Measurements from ENCODE around the gene GPC5.

DNA sequence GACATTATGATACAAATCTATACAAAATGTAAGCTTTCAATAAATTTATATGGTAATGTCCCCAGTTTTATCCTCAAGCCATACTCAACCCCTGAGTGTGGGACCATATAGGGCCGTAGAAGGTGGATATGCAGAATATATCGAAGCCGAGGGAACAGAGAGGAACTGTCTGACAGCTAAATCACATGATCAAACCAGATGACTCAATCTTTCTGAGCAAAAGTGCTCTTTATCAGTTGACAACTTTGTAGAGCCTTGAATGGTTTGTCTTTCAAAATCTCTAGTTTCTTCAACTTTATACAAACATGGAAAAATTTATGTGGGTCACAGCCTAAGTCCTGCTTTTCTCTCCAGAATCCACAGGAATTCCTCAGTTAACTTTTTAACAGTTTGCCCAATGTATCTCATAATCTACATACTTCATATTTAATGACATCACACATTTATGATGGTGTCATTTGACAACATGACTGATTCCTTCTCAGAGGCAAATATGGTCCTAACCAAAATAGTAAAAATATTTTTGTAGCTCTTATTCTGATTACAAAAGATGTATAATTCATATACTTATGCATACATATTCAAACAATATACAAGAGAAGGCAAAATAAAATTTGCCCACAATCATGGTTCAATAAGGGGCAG is 1155.2 kb downstream of the GPC5 start:
- TF ChIP-seq, protein P1, sequence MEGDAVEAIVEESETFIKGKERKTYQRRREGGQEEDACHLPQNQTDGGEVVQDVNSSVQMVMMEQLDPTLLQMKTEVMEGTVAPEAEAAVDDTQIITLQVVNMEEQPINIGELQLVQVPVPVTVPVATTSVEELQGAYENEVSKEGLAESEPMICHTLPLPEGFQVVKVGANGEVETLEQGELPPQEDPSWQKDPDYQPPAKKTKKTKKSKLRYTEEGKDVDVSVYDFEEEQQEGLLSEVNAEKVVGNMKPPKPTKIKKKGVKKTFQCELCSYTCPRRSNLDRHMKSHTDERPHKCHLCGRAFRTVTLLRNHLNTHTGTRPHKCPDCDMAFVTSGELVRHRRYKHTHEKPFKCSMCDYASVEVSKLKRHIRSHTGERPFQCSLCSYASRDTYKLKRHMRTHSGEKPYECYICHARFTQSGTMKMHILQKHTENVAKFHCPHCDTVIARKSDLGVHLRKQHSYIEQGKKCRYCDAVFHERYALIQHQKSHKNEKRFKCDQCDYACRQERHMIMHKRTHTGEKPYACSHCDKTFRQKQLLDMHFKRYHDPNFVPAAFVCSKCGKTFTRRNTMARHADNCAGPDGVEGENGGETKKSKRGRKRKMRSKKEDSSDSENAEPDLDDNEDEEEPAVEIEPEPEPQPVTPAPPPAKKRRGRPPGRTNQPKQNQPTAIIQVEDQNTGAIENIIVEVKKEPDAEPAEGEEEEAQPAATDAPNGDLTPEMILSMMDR (IDR thresholded peaks at IDR 0.05): no peak
- no peak for TF ChIP-seq EZH2phosphoT487 (IDR thresholded peaks at IDR 0.05)
